Heart left ventricle (tissue), 16 donors: ENCODE measurements around the gene UNC13C. TPM values are rescaled to one million over a fixed set of nuclear protein-coding genes. Genes with fewer than 3 reads are reported as not detected.

Experiments used
- ATAC-seq, 4 donors: fragments of 200-7000 bp; cut with Tn5 transposase; one replicate each; pipeline ENCODE4 v1.9.1; 2020 to 2022; ENCODE audit warnings: moderate library complexity in 4 of 4, mild to moderate bottlenecking in 3 of 4, moderate number of reproducible peaks in 1 of 4
- DNase-seq, 5 donors: peaks; one replicate each; pipeline ENCODE4 v3.0.0-alpha.2; 2020
- H3K27ac ChIP-seq, 12 donors: fragments of 200-600 bp; sonication (generic) in 4 of 12; one replicate each; pipeline versions ENCODE4 v1.5.0 to v1.8.0; 2016 to 2022; ENCODE audit warnings: mild to moderate bottlenecking in 2 of 12
- H3K27me3 ChIP-seq, 9 donors: fragments of 200-600 bp; sonication (generic) in 2 of 9; one replicate each; pipeline versions ENCODE4 v1.5.1 to v1.8.0; 2016 to 2022; ENCODE audit warnings: mild to moderate bottlenecking in 3 of 9
- H3K36me3 ChIP-seq, 9 donors: fragments of 200-600 bp; sonication (generic) in 2 of 9; one replicate each; pipeline versions ENCODE4 v1.5.0 to v1.8.0; 2018 to 2022; ENCODE audit warnings: mild to moderate bottlenecking in 2 of 9
- H3K4me1 ChIP-seq, 12 donors: fragments of 200-600 bp; sonication (generic) in 4 of 12; one replicate each; pipeline versions ENCODE4 v1.5.0 to v1.8.0; 2016 to 2022; ENCODE audit warnings: mild to moderate bottlenecking in 3 of 12
- H3K4me3 ChIP-seq, 12 donors: fragments of 200-600 bp; sonication (generic) in 4 of 12; one replicate each; pipeline versions ENCODE4 v1.5.0 to v1.8.0; 2017 to 2022; ENCODE audit warnings: mild to moderate bottlenecking in 9 of 12, moderate library complexity in 4 of 12
- H3K9me3 ChIP-seq, 12 donors: fragments of 200-600 bp; sonication (generic) in 4 of 12; one replicate each; pipeline versions ENCODE4 v1.5.0 to v1.8.0; 2016 to 2022; ENCODE audit warnings: mild to moderate bottlenecking in 1 of 12
- POLR2A ChIP-seq, 2 donors: fragments of 450-650 bp; IDR thresholded peaks; one replicate each; pipeline ENCODE4 v1.6.1; 2017; ENCODE audit warnings: antibody characterized with exemption in 2 of 2, mild to moderate bottlenecking in 2 of 2, moderate library complexity in 2 of 2
- WGBS, 4 donors: extraction: QIAGEN DNeasy Blood & Tissue Kit in 2 of 4; methylation state at CpG; one replicate each; pipeline versions ENCODE4 v1.1.5 to v1.1.7; 2013 to 2018; 5-methylcytosine and 5-hydroxymethylcytosine counted together
- intact Hi-C, 10 donors: fragments of 100-400 bp; cut with DNase I; formaldehyde crosslinking; loops; one replicate each; pipeline versions ENCODE4 v1.11.1 to v1.14.2; 2022
- polyA plus RNA-seq, 2 donors: library from polyadenylated mRNA; stranded (reverse); fragments of 200-250 nt; gene quantifications; one replicate each; pipeline ENCODE4 v1.2.3, GENCODE V29; 2013
- total RNA-seq, 9 donors: library from RNA; depleted of rRNA in 2 of 9; stranded (reverse); fragments of >200 nt in 2 of 9; fragmentation: NEBNext Ultra II Directional in 3 of 9; extraction: Animal tissue kit (Norgen Biotek cat#: 25700) in 3 of 9; gene quantifications; one replicate each; pipeline versions ENCODE4 v1.1.0 to v1.2.4, GENCODE V29; 2016 to 2023
- TF ChIP-seq, protein P1 (sequence below), 12 donors: fragments of 200-600 bp; sonication (generic) in 4 of 12; IDR thresholded peaks; one replicate each; pipeline versions ENCODE4 v1.5.0 to v1.8.0; 2018 to 2022; ENCODE audit warnings: antibody characterized with exemption in 12 of 12, mild to moderate bottlenecking in 5 of 12
- donor health status: ischemic (EF 13 %, LVEDD 7.1; RV severe dilation, severe dysfunction).
- donor health status: healthy with polysubstance abuse.
- donor health status: DM: no; HTN: yes; CAD: no.
- donor health status: DM: no; HTN: no; CAD: no.
- donor health status: ischemic (EF 25% LVEDD 6.9; RV normal size, moderate dysfunction).
- donor health status: ischemic (EF 25% LVEDD 5.7; RV mildly dilated, moderate dysfunction).
- donor health status: healthy.
- donor health status: DM: yes; HTN: yes; CAD: no.
- donor health status: ischemic (EF 35%, LVEDD 5.7; RV mildly dilated, moderate dysfunction).
- donor health status: nonischemic (EF 11% LVEDD 7.7; RV severe dilation, severe dysfunction).
- donor health status: DM: yes; HTN: yes; CAD: no.
- donor health status: PGD.
- donor health status: ischemic (EF 29% LVEDD 5.4; RV normal size, mild dysfunction).
- donor health status: nonischemic (EF 23%, LVEDD 6.1; RV moderate dilation, normal function).

UNC13C gene
- total and polyA plus RNA-seq, 11 donors, result 0.07 to 0.71 (median 0.39) TPM; not detected in 5

- WGBS, 4 donors, result 68 to 77% (median 72%) methylated on average over 1 of the region's 1 CpG
- Histone ChIP-seq H3K4me1 (peaks cover 0 to 4% (median 0%) of the 10 kb centered on the region in 12 donors), H3K36me3 (no peaks in the 10 kb centered on the region), H3K9me3 (no peaks in the 10 kb centered on the region), H3K27ac (no peak overlapping the region), H3K4me3 (no peak overlapping the region), H3K27me3 (no peaks in the 10 kb centered on the region)
- DNase-seq (no peak), ATAC-seq (no peak)
- TF ChIP-seq, protein P1, sequence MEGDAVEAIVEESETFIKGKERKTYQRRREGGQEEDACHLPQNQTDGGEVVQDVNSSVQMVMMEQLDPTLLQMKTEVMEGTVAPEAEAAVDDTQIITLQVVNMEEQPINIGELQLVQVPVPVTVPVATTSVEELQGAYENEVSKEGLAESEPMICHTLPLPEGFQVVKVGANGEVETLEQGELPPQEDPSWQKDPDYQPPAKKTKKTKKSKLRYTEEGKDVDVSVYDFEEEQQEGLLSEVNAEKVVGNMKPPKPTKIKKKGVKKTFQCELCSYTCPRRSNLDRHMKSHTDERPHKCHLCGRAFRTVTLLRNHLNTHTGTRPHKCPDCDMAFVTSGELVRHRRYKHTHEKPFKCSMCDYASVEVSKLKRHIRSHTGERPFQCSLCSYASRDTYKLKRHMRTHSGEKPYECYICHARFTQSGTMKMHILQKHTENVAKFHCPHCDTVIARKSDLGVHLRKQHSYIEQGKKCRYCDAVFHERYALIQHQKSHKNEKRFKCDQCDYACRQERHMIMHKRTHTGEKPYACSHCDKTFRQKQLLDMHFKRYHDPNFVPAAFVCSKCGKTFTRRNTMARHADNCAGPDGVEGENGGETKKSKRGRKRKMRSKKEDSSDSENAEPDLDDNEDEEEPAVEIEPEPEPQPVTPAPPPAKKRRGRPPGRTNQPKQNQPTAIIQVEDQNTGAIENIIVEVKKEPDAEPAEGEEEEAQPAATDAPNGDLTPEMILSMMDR (IDR thresholded peaks at IDR 0.05), result no peak
- TF ChIP-seq POLR2A (IDR thresholded peaks at IDR 0.05), result no peak
- intact Hi-C loops, result no loop called here
These were observed 593.3 kb downstream of the UNC13C start for GRCh38 chr15:54571576-54571975.

- H3K4me3 ChIP-seq, result no peak overlapping the region
- DNase-seq (no peak), ATAC-seq (no peak)
- no peaks in the 10 kb centered on the region for H3K4me1 ChIP-seq
- no peak overlapping the region for H3K27ac ChIP-seq
- WGBS, 4 donors, result 31 to 80% (median 56%) methylated on average over 1 of the region's 1 CpG
- H3K27me3 ChIP-seq, result no peaks in the 10 kb centered on the region
- intact Hi-C loops, result no loop called here
- H3K9me3 ChIP-seq, result no peaks in the 10 kb centered on the region
- TF ChIP-seq, protein P1 (IDR thresholded peaks at IDR 0.05), result no peak
- TF ChIP-seq POLR2A (IDR thresholded peaks at IDR 0.05), result no peak
- H3K36me3 ChIP-seq, result no peaks in the 10 kb centered on the region
These were observed 597.3 kb downstream of the UNC13C start for GRCh38 chr15:54575586-54575985.

GRCh38 chr15:54576298-54576935, 598.2 kb downstream of the UNC13C start:
- no peak overlapping the region for H3K4me3 ChIP-seq
- peaks cover 0 to 7% (median 0%) of the 10 kb centered on the region in 12 donors for H3K9me3 ChIP-seq
- H3K36me3 ChIP-seq, result no peaks in the 10 kb centered on the region
- intact Hi-C loops, result no loop called here
- H3K27me3 ChIP-seq, result no peaks in the 10 kb centered on the region
- ATAC-seq (no peak), DNase-seq (no peak)
- TF ChIP-seq, protein P1 (IDR thresholded peaks at IDR 0.05), result no peak
- no peak for TF ChIP-seq POLR2A (IDR thresholded peaks at IDR 0.05)
- WGBS, 4 donors, result 71 to 82% (median 76%) methylated on average over 4 of the region's 4 CpGs
- H3K4me1 ChIP-seq, result no peaks in the 10 kb centered on the region
- no peak overlapping the region for H3K27ac ChIP-seq

GRCh38 chr15:54577476-54578250, 599.4 kb downstream of the UNC13C start:
- WGBS, 4 donors, result 50 to 60% (median 55%) methylated on average over 4 of the region's 4 CpGs
- H3K27ac ChIP-seq, result no peak overlapping the region

More at GRCh38 chr15:54577476-54578250, 599.4 kb downstream of the UNC13C start:
- DNase-seq (no peak), ATAC-seq (no peak)
- Histone ChIP-seq H3K4me3 (peak overlapping the region in 1 of 12 donors; percentile 9), H3K36me3 (no peaks in the 10 kb centered on the region), H3K9me3 (peaks cover 0 to 10% (median 0%) of the 10 kb centered on the region in 12 donors), H3K4me1 (no peaks in the 10 kb centered on the region), H3K27me3 (no peaks in the 10 kb centered on the region)
- intact Hi-C loops, result no loop called here
- TF ChIP-seq POLR2A (IDR thresholded peaks at IDR 0.05), result no peak
- TF ChIP-seq, protein P1 (IDR thresholded peaks at IDR 0.05), result no peak
